Right atrium auricular region (tissue), 2 donors: ENCODE measurements around the gene CTXND1. TPM values are rescaled to one million over a fixed set of nuclear protein-coding genes. Genes with fewer than 3 reads are reported as not detected.

Source experiments
- DNase-seq: peaks from one replicate; pipeline ENCODE4 v3.0.0-alpha.2; 2019; ENCODE audit warnings: low spot score
- H3K27ac ChIP-seq, 2 donors: fragments of 200-600 bp; sonication (generic); 1 replicate in 1 of 2; 2 replicates in 1 of 2; pipeline ENCODE4 v1.5.1; 2016 to 2019
- H3K27me3 ChIP-seq, 2 donors: fragments of 200-600 bp; sonication (generic); one replicate each; pipeline versions ENCODE4 v1.5.1 to v1.6.0; 2017 to 2019
- H3K36me3 ChIP-seq: fragments of 200-600 bp; sonication (generic); one replicate; pipeline ENCODE4 v1.5.1; 2016
- H3K4me1 ChIP-seq, 2 donors: fragments of 200-600 bp; sonication (generic); one replicate each; pipeline versions ENCODE4 v1.5.1 to v1.6.0; 2017 to 2019
- H3K4me3 ChIP-seq, 2 donors: fragments of 200-600 bp; sonication (generic); 1 replicate in 1 of 2; 2 replicates in 1 of 2; pipeline ENCODE4 v1.5.1; 2017 to 2019; ENCODE audit warnings: mild to moderate bottlenecking in 1 of 2, moderate library complexity in 1 of 2
- H3K9me3 ChIP-seq, 2 donors: fragments of 200-600 bp; sonication (generic); one replicate each; pipeline ENCODE4 v1.5.1; 2019
- CTCF ChIP-seq, 2 donors: fragments of 200-600 bp; sonication (generic); IDR thresholded peaks; one replicate each; pipeline ENCODE4 v1.5.1; 2019; ENCODE audit warnings: antibody characterized with exemption in 2 of 2
- total RNA-seq, 2 donors: library from RNA; depleted of rRNA; stranded (reverse); fragments of >200 nt; gene quantifications; one replicate each; pipeline ENCODE4 v1.1.0, GENCODE V29; 2016

The CTXND1 gene
- total RNA-seq, 2 donors from 2014 or later, result 0.22 to 0.59 TPM

DNA sequence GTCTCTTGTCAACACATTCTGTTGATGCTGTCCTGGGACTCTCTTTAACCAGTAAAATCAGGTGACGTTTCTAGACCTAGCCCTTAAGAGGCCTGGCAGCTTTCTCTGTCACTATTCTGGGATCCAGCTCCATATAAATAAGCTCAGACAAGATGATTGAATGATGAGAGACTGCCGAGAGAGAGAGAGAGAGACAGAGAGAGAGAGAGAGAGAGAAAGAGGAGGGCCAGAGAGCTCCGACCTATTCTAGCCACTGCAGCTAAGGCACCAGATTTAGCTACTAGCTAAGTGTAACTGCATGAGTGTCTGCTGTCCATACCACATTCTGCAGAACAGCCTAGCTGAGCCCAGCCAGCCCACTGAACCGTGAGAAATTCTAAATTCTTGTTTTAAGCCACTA lies 36.1 kb upstream of the CTXND1 start:
- no peaks in the 10 kb centered on the region for H3K4me1 ChIP-seq
- H3K4me3 ChIP-seq, result no peak overlapping the region
- peak overlapping the region; percentile 51 to 66 for H3K27ac ChIP-seq
- TF ChIP-seq CTCF (IDR thresholded peaks at IDR 0.05), result peak in 1 of 2 donors; percentile 46
- H3K36me3 ChIP-seq, result no peaks in the 10 kb centered on the region
- no peaks in the 10 kb centered on the region for H3K9me3 ChIP-seq
- no peak for DNase-seq
- no peaks in the 10 kb centered on the region for H3K27me3 ChIP-seq

DNA sequence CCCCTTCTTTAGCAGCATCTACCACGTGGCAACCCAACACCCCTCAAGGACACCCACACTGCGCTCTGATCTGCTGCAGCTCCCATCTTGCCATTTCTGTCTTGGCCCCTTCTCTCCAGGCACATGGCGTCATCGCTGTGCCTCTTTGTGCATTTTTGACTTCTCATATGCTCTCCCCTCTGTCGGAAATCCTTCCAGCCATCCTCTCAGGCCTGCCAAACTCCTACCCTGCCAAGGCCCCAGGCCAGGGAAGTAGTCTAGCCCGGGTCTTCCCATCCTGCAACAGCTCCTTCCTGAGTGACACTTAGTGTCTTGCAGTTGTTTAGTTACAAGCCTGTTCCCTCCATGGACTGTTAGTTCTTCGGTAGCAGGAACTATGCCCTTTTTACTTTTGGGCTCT lies 34.0 kb upstream of the CTXND1 start:
- no peak for TF ChIP-seq CTCF (IDR thresholded peaks at IDR 0.05)
- Histone ChIP-seq H3K27me3 (no peaks in the 10 kb centered on the region), H3K9me3 (no peaks in the 10 kb centered on the region), H3K4me3 (no peak overlapping the region), H3K36me3 (no peaks in the 10 kb centered on the region), H3K27ac (no peak overlapping the region), H3K4me1 (no peaks in the 10 kb centered on the region)
- no peak for DNase-seq

DNA sequence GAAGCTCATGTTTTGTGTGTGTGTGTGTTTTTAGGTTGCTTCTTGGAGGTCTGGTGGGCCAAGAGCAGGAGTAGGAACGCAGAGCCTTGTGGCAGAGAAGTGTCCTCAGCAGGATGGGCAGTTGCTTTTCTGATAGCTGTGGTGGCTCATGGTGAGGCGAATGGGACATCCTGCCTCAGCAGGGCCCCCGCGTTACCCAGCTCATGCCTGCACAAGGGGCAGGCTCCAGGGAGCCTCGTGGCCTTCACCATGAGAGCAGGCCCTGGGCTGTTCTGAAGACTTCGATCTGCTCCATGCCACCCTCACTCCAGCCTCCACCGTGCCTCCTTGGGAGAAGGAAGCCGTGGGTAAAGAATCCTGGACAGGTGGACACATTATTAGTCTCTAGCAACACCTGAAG lies 33.4 kb upstream of the CTXND1 start:
- no peak overlapping the region for H3K4me3 ChIP-seq
- no peak for TF ChIP-seq CTCF (IDR thresholded peaks at IDR 0.05)
- H3K9me3 ChIP-seq, result no peaks in the 10 kb centered on the region
- DNase-seq, result no peak
- no peaks in the 10 kb centered on the region for H3K27me3 ChIP-seq
- no peak overlapping the region for H3K27ac ChIP-seq
- H3K36me3 ChIP-seq, result no peaks in the 10 kb centered on the region
- H3K4me1 ChIP-seq, result no peaks in the 10 kb centered on the region

- Histone ChIP-seq H3K4me3 (no peak overlapping the region), H3K27ac (no peak overlapping the region), H3K9me3 (no peaks in the 10 kb centered on the region), H3K36me3 (no peaks in the 10 kb centered on the region), H3K27me3 (no peaks in the 10 kb centered on the region), H3K4me1 (no peaks in the 10 kb centered on the region)
- no peak for TF ChIP-seq CTCF (IDR thresholded peaks at IDR 0.05)
- DNase-seq, result no peak
These were observed 31.5 kb upstream of the CTXND1 start for GRCh38 chr15:80283531-80283930.

GRCh38 chr15:80277147-80277546 lies 25.1 kb upstream of the CTXND1 start:
- DNase-seq, result peak; percentile 51
- TF ChIP-seq CTCF (IDR thresholded peaks at IDR 0.05), result no peak
- Histone ChIP-seq H3K27me3 (no peaks in the 10 kb centered on the region), H3K27ac (no peak overlapping the region), H3K9me3 (no peaks in the 10 kb centered on the region), H3K4me3 (no peak overlapping the region), H3K36me3 (no peaks in the 10 kb centered on the region), H3K4me1 (no peaks in the 10 kb centered on the region)

DNA sequence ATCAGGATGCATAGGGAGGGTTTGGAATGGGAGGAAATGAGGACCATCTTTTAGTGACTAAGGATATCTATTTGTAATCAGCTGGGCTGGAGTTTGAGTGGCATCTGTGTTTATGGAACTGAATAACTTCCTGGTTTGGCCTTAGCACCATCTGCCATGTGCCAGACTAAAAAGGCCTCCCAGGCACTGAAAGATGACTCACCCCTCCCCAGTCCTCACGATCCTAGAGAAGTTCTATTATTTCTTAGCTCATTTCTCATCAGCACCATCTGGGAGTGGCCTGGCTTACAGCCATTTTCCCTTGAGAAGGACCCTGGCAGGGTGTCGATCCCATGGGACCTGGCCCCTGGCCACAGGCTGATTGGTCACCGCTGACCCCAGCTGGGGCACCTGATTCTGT lies 23.9 kb upstream of the CTXND1 start:
- no peak overlapping the region for H3K4me3 ChIP-seq
- no peaks in the 10 kb centered on the region for H3K36me3 ChIP-seq
- TF ChIP-seq CTCF (IDR thresholded peaks at IDR 0.05), result no peak
- H3K4me1 ChIP-seq, result no peaks in the 10 kb centered on the region
- H3K27ac ChIP-seq, result no peak overlapping the region
- no peak for DNase-seq
- no peaks in the 10 kb centered on the region for H3K9me3 ChIP-seq
- H3K27me3 ChIP-seq, result no peaks in the 10 kb centered on the region
